Measurements from ENCODE around the gene HUWE1. TPM values are rescaled to one million over a fixed set of nuclear protein-coding genes. Genes with fewer than 3 reads are reported as not detected.

Gene HUWE1
- total RNA-seq, 4 donors from 2014 or later, result 84.4 to 139 (median 123) TPM

DNA sequence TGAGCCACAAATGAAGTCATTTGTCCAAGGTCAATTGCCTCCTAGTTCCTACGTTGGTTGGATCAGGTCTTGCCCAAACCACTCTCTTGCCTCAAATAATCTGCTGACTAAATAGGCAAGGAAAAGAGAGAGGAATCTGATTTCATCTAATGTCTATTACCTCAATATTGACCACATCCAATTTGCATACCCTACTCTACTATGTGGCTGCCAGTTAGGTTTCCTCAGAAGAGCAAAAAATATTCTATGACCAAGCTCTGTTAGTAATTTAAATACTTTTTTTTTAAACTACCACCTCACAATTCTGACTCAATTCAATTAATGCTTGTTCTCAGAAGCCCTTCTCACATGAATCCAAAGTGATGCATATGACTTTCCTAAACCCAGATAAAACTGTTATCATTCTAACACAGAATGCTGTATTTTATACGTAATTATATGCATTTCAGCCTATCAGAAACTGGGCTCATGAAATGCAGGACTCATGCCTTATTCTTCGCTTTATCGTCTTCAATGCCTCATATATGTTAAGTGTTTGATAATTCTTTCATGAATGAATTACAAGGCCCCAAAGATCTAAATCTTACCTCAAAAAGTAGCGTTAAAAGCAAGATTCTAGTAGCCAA is 98.6 kb downstream of the HUWE1 start:
- Histone ChIP-seq H3K36me3 (peaks cover 0 to 95% (median 0%) of the 10 kb centered on the region in 3 donors), H3K9me3 (no peaks in the 10 kb centered on the region), H3K27me3 (no peaks in the 10 kb centered on the region), H3K27ac (no peak overlapping the region), H3K4me3 (no peak overlapping the region), H3K4me1 (no peaks in the 10 kb centered on the region)
- DNase-seq, result no peak
- no peak for TF ChIP-seq CTCF (IDR thresholded peaks at IDR 0.05)
- TF ChIP-seq POLR2A (IDR thresholded peaks at IDR 0.05), result no peak

DNA sequence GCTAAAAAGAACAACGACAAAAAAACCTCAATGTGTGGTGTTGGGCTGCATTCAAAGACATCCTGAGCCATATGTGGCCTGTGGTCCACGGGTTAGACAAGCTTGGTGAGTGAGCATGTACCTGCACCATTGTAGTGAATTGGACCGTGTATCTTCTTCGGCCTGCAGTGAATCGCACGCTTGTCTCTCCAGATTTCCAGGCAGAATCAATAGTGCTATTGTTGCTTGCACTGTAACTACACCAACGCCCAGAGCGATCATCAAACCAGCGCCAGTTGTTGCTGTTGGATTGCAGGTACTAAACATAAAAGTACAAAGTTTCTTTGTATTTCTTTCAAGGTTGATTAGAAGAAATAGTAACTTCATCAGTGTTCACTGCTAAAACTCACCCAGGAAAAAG is 101.6 kb downstream of the HUWE1 start:
- DNase-seq, result no peak
- TF ChIP-seq CTCF (IDR thresholded peaks at IDR 0.05) (no peak), POLR2A (IDR thresholded peaks at IDR 0.05) (no peak)
- no peaks in the 10 kb centered on the region for H3K27me3 ChIP-seq
- no peak overlapping the region for H3K4me3 ChIP-seq
- peaks cover 0 to 81% (median 0%) of the 10 kb centered on the region in 3 donors for H3K36me3 ChIP-seq
- no peak overlapping the region for H3K27ac ChIP-seq
- H3K9me3 ChIP-seq, result no peaks in the 10 kb centered on the region
- H3K4me1 ChIP-seq, result no peaks in the 10 kb centered on the region

- H3K36me3 ChIP-seq, result peaks cover 0 to 69% (median 0%) of the 10 kb centered on the region in 3 donors
- no peaks in the 10 kb centered on the region for H3K9me3 ChIP-seq
- no peak overlapping the region for H3K4me3 ChIP-seq
- no peaks in the 10 kb centered on the region for H3K27me3 ChIP-seq
- H3K27ac ChIP-seq, result no peak overlapping the region
- DNase-seq, result no peak
- H3K4me1 ChIP-seq, result no peaks in the 10 kb centered on the region
- TF ChIP-seq CTCF (IDR thresholded peaks at IDR 0.05) (no peak), POLR2A (IDR thresholded peaks at IDR 0.05) (no peak)
These were observed 102.9 kb downstream of the HUWE1 start for GRCh38 chrX:53583571-53583970.

DNA sequence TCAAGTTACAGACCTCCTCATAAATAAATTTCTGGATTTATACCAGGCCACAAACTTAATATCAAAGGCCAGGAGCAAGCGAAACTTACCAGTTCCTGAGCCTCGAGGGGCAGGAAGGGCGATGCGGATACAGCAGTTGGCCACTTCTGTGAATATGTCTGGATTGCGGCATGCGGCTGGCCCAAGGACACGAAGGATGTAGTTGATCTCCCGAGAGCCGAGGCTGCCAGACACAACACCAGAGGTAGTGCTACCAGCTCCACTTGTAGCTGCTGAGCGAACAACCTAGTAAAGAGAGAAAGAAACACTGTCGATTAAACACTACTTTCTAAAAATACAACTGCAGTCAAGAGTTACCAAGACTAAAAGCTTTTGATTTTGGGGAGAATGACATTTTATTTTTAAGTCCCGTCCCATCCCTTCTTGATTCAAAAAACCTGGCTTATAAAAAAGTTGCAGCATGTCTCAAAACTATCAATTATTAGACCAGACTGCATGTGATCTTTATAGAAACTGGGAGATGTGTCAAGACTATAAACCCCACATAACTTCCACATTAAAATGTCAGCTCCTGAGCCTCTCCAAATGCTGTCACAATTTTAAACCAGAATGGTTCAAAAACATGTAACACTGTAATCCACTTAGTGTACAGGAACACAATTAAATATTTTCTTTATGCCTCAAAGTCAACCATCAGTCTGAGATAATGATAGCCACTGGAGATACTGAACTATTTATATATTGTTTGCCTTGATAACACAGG is 105.6 kb downstream of the HUWE1 start:
- Histone ChIP-seq H3K36me3 (peaks cover 0 to 49% (median 0%) of the 10 kb centered on the region in 3 donors), H3K27ac (no peak overlapping the region), H3K4me1 (no peaks in the 10 kb centered on the region), H3K4me3 (no peak overlapping the region), H3K9me3 (no peaks in the 10 kb centered on the region), H3K27me3 (no peaks in the 10 kb centered on the region)
- no peak for DNase-seq
- no peak for TF ChIP-seq POLR2A (IDR thresholded peaks at IDR 0.05)
- TF ChIP-seq CTCF (IDR thresholded peaks at IDR 0.05), result no peak

GRCh38 chrX:53571494-53571893 is 115.0 kb downstream of the HUWE1 start:
- Histone ChIP-seq H3K4me3 (no peak overlapping the region), H3K27me3 (no peaks in the 10 kb centered on the region), H3K27ac (no peak overlapping the region), H3K36me3 (peaks cover 0 to 77% (median 0%) of the 10 kb centered on the region in 3 donors), H3K9me3 (no peaks in the 10 kb centered on the region), H3K4me1 (no peaks in the 10 kb centered on the region)
- TF ChIP-seq CTCF (IDR thresholded peaks at IDR 0.05), result no peak
- TF ChIP-seq POLR2A (IDR thresholded peaks at IDR 0.05), result no peak
- no peak for DNase-seq
